Tongue (tissue), 2 donors: ENCODE results near the gene GPR150. TPM values are rescaled to one million over a fixed set of nuclear protein-coding genes. Genes with fewer than 3 reads are reported as not detected.

Source experiments
- DNase-seq: peaks from one replicate; pipeline ENCODE4 v3.0.0-alpha.2; 2015
- total RNA-seq: library from RNA; depleted of rRNA; stranded (reverse); fragments of >200 nt; gene quantifications from one replicate; pipeline ENCODE4 v1.2.3, GENCODE V29; 2014

Gene GPR150
- not detected for total RNA-seq

DNA sequence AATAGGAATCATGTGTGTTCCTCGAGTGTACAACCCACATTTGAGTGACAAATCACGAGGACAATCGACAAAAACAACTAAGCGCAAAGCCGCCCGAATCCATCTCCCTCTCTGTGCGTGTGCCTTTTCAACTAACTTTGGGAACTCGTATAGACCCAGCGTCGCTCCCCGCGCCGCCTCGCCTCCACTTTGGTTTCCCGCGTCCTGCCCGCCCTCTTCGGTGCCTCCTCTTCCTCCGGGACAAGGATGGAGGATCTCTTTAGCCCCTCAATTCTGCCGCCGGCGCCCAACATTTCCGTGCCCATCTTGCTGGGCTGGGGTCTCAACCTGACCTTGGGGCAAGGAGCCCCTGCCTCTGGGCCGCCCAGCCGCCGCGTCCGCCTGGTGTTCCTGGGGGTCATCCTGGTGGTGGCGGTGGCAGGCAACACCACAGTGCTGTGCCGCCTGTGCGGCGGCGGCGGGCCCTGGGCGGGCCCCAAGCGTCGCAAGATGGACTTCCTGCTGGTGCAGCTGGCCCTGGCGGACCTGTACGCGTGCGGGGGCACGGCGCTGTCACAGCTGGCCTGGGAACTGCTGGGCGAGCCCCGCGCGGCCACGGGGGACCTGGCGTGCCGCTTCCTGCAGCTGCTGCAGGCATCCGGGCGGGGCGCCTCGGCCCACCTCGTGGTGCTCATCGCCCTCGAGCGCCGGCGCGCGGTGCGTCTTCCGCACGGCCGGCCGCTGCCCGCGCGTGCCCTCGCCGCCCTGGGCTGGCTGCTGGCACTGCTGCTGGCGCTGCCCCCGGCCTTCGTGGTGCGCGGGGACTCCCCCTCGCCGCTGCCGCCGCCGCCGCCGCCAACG lies at the start of gene GPR150:
TSS of gene GPR150 (plus strand) at position 58 of the 840 bp plus-strand sequence. CDS start at position 247, 189 bp downstream.
- DNase-seq = peak; percentile 63

DNA sequence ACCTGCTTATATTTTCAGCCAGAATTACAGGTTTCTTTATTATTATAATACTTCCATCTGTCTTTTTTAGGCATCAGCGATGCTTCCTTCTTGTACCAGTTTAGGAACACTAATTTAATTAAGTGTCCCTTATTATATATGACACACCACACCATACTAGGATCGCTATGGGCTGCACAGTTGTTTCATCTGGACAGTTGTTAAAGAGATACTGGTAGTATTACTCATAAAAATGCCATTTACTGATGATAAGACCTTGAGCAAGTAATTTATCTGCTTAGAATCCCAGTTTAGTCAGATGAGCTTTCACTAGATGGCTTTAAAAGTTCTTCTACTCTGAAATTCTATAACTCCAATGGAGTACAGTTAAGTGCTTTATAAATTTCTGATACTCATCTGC lies 47.9 kb upstream of the GPR150 start:
- no peak for DNase-seq

DNA sequence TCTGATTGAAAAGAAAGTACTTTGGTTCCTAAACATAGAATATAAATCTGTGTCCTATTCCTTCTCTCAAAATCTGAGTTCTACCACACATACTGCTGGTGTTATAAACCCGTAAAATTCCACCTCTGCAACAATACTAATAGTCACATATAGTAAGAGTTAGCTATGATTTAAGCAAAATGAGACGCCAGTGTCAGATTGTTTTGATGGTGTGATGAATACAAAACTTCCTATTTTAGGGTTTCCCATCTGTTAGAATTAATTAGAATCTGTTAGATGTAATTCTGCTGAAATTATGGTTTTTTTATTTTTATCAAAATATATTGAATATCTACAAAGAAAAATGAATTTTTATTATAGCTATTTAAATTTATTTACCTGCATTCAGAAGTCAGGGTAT lies 38.3 kb upstream of the GPR150 start:
- DNase-seq = no peak

DNA sequence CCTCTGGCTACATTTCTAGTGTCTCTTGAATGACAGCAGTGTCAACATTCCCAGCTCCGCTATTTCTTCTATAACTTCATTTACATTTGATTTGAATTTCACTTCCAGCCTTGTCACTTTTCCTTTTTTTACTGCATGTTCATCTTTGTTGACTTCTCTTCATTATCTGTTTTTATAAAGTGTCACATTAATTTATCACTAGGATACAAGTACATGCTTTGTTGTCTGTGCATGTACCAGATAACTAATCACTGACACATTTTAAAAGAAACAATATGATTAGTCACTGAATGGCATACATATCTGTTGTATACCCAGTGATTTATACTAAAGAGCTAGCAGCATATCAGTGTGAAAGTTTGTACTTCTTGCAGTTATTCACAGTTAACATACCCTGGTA lies 35.9 kb upstream of the GPR150 start:
- DNase-seq = no peak

DNA sequence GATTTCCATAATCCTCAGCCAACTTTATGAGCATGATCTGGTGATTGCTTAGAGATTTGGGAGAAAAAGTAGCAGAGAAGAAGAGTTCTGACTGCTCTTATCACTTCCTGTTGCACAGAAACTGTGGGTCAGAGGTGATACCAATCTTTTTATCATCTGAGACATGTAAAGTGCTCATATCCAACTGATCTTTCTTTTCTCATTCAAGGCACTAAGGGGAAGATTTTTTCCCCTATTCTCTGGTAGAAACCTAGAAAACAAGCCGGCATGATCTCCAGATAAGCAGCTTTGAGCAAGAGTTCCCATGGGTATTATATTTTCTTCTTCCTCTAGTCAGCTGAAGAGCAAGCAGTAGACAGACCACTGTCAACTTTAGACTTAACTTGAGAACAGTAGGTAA lies 29.0 kb upstream of the GPR150 start:
- no peak for DNase-seq

DNA sequence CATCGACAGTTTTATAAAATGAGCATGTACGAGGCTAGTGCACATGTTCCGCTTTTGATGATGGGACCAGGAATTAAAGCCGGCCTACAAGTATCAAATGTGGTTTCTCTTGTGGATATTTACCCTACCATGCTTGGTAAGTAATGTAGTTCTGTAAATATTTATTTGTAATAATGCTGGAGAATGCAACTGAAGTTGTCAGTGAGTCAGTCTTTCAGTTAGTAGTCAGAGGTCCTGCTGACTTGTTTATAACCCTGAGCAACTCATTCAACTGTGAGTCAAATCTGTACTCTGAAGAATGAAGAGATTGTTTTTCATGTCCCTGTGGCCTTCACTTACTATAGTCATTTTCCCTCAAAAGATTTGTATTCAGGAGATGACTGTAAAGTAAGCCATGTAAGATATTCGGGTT lies 28.4 kb upstream of the GPR150 start:
- DNase-seq = no peak

DNA sequence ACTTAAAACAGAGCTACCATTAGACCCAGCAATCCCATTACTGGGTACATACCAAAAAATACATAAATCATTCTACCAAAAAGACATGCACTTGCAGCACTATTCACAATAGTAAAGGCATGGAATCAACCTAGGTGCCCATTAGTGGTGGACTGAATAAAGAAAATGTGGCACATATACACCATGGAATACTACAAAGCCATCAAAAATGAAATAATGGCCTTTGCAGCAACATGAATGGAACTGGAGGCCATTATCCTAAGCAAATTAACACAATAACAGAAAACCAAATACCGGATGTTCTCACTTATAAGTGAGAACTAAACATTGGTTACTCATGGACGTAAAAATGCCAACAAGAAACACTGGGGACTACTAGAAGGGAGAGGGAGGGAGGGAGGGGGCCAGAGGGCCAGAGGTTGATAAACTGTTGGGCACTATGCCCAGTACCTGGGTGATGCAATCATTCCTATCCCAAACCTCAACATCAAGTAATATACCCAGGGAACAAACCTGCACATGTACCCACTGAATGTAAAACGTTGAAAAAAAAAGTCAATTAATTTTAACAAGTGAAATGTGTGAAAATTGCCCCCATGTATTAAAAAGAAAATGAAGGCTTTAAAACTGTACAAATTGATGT lies 24.5 kb upstream of the GPR150 start:
- DNase-seq = no peak

DNA sequence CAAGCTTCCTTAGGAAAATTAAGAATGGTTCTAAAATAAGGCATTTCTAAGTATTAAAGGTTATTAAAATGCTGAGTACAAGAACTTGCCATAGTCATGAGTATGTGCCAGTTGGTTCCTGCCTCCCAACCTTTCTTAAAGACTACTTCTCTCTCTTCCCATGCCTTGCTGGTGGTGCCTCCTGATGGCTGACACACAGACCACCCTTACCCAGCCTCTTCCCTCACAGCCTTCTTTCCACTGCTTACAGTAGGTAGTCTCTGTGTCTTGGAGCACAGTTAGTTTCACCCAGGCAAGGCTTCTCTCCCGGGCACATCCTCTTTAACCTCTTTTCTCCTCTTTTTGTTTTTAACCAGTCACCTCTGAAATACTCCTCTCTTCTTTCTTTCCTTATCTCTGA lies 20.6 kb upstream of the GPR150 start:
- no peak for DNase-seq

DNA sequence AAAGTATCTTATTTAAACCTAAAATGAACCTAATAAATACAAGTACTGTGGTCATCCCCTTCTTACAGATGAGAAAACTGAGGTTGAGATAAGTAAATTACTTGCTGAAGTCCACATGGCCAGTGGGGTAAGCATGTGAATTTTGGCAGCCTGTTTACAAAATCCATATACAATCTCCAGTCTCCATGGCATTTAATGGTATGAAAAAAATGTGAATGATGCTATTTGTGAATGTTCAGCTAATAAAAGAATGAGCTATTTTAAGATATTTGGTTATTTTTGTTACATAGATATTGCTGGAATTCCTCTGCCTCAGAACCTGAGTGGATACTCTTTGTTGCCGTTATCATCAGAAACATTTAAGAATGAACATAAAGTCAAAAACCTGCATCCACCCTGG lies 19.3 kb upstream of the GPR150 start:
- no peak for DNase-seq

DNA sequence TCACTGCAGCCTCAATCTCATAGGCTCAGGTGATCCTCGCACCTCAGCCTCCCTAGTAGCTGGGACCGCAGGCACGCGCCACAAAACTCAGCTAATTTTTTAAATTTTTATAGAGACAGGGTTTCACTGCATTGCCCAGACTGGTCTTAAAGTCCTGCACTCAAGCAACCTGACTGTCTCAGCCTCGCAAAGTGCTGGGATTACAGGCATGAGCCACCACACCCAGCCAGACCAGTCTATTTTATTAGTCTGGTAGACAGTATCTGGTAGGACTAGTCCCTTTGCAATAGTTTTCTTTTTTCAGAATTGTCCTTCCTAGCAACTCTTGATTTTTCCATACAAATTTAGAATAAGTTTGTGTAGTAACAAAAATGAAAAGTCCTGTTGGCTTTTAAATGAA lies 14.1 kb upstream of the GPR150 start:
- DNase-seq = no peak

DNA sequence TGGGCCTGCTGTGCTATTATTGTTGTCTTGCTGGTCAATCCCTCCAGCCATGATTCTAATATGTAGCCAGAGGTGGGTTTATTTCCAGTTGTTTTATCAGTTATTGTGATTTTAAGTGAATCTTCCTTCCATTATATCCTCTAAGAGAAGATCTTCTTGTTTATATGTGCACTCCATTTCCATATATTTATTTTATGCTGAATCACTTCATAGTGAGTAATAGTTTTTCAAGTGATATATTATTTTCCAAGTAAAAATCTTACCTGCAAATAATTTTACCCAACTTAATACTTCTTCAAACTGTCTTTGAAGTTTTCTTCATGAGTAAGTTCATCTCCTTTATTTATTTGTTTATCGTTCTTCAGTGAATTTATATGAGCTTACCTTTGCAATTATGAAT lies 13.5 kb upstream of the GPR150 start:
- DNase-seq = no peak

DNA sequence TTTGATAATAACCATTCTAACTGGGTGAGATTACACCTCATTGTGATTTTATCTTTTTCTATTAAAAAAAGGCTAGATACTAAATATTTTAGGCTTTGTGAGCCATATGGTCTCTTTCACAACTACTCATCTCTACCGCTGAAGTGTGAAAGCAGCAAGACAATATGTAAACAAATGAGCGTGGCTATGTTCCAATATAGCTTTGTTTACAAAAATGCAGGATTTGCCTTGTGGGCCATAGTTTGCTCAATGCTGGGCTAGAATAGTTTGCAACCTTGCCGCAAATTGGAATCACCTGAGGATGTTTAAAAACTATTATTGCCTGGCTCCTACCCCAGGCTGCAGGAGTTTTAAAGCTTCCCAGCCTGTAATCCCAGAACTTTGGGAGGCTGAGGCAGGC lies 10.2 kb upstream of the GPR150 start:
- no peak for DNase-seq

DNA sequence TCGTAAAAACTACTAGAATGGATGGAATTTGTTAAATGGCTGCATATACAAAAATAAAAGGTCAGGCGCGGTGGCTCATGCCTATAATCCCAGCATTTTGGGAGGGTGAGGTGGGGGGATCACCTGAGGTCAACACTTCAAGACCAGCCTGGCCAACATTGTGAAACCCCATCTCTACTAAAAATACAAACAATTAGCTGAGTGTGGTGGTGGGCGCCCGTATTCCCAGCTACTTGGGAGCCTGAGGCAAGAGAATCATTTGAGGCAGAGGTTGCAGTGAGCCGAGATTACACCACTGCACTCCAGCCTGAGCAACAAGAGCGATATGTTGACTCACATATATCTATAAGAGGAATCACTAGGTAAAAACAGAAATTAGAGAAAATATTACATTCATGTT lies 9.3 kb upstream of the GPR150 start:
- DNase-seq = no peak

DNA sequence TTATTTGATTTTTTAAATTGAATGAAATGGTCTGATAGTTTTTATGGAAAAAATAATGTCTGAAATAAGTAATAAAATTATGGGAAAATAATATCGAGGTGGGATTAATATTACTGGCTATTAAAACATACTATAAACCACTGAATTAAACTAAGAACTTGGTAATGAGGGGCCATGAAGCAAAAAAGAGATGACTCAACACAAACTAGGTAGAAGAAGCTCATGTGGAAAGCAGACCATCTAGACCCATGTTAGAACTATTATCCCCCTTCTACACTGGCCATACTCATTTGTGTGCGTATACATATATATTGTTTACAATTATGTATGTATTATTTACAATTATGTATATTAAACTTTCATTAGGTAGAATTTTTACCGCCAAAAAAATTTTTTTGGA lies 8.5 kb upstream of the GPR150 start:
- DNase-seq = no peak

DNA sequence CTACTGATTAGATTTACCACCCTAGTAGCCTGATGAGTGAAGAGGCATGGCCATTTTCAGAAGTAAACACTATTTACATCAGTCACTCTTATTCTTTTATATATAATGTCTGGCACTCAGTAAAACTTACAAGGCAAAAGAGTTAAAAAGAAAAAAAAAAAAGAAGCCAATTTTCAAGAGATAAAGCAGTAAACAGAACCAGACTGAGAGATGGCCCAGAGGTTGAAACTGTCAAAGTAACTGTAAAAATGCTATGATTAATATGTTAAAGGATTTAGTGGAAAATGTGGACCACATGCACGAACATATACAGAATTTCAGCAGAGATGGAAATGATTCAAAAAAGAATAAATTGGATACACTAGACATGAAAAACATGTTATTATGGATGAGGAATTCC lies 6.4 kb upstream of the GPR150 start:
- no peak for DNase-seq

DNA sequence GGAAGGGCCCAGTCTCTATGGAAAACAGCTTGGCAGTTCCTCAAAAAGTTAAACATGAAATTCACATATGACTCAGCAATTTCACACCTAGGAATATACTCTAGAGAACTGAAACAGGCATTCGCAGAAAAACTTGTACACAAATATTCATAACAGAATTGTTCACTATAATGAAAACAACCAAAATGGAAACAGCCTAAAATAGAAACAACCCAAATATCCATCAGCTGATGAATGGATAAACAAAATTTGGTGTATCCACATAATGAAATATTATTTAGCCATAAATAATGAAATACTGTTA lies 4.8 kb upstream of the GPR150 start:
- no peak for DNase-seq

DNA sequence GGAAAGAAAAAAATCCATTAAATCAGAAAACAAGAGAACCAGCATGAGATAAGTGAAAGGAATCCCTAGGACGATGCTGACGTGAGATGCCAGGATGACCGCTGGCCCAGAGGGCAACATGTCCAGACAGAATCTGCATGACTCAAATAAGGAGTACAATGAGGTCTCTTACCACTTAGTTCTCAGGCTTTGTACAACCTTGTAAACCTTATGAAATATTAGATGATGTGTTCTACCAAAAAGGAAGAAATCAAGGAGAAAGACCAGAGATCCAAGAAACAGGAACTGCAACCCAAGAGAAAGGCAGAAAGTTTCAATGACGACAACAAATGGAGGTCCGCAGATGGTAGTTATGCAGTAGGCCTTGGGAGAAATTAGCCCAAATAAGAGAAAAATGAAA lies 2.8 kb upstream of the GPR150 start:
- no peak for DNase-seq

DNA sequence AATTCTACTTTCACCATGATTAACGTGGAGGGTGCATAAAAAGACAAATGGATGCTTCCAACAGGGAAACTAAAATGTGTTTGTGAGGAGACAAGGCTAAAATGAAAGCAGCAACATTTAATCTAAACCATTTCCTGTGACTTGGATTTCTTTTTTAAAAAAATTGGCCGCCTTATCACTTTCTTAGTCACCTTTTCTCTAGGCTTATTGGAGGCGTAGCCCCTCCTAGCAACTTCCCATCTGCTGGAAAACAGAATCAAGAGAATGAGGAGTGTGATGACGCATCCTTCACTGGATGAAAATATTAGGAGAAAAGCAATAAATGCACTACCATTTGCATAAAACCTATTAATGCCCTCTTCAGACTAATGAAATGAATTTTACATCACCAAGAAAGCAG lies 791 bp upstream of the GPR150 start:
- no peak for DNase-seq

DNA sequence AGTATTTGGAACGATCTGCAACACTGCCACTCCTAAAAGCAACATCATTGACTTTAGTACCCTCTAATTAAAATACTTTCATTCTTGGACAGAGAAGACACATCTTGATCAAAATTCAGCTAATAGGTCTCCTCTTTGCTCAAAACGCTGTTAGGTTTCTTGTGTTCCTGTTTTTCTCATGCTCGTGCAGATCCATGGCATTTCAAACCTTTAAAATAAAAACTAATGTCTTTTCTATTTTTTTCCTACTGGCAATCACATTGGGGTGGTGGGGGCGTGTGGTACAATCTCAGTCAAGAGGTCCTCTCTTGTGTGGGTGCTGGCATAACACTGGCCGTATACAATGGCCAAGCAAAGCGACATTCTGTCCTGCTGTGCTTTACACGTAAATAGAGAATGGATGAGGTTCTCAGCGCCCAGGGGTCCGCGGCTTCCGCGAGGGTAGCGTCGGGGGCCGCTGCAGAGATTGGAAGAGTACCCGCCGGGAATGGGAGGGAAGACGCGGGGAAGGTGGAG lies 315 bp upstream of the GPR150 start:
- no peak for DNase-seq

DNA sequence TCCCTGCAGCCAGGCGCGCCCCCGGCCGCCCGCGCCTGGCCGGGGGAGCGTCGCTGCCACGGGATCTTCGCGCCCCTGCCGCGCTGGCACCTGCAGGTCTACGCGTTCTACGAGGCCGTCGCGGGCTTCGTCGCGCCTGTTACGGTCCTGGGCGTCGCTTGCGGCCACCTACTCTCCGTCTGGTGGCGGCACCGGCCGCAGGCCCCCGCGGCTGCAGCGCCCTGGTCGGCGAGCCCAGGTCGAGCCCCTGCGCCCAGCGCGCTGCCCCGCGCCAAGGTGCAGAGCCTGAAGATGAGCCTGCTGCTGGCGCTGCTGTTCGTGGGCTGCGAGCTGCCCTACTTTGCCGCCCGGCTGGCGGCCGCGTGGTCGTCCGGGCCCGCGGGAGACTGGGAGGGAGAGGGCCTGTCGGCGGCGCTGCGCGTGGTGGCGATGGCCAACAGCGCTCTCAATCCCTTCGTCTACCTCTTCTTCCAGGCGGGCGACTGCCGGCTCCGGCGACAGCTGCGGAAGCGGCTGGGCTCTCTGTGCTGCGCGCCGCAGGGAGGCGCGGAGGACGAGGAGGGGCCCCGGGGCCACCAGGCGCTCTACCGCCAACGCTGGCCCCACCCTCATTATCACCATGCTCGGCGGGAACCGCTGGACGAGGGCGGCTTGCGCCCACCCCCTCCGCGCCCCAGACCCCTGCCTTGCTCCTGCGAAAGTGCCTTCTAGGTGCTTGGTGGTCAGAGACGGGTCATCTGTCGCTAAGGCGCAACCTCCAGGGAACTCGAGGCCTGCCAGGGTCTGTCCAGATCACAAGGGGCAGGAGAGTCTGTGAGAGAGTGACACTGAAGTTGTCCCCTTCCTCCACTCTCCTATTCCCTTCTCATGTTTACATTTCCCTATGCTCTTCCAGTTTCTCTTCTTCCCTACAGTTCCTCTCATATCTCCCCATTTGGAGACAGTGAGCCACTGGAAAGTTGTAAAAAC lies 1.3 kb downstream of the GPR150 start:
- peak; percentile 49 for DNase-seq

DNA sequence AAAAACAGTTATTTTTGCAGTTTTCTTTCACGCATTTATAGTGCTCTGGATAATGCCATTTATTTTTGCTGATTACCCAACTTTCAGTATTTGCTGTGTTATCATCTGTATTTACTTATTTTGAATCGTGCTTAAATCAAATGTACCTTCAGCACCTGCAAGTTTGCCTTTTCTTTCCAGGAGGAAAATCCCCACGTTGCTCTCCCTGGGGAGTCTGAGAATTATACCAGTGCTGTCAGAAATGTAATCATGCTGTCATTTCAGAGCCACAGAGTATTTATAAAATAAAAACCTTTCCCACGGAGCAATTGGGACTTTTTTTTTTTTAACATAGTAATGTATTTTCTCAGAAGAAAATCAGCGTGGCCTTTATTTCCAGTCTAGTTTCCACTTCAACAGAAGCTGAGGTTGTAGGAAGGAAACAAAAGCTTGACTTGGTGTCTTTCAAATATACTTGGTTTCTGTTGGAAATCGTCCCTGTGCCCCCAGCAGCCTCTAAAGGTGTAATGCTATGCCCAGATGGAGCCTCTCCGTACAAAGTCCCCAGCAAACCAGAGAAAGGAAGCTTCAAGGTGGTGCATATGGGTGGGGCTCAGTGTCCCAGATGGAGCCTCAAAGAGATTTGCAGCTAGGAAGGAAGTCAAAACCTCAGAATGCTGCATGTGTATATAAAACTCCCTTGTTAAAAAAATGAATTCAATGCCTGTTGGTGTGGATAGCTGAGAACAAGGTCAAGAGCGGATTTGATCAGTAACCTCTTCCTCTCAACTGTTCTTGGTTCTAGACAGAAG lies 2.1 kb downstream of the GPR150 start:
- DNase-seq = peak; percentile 22

DNA sequence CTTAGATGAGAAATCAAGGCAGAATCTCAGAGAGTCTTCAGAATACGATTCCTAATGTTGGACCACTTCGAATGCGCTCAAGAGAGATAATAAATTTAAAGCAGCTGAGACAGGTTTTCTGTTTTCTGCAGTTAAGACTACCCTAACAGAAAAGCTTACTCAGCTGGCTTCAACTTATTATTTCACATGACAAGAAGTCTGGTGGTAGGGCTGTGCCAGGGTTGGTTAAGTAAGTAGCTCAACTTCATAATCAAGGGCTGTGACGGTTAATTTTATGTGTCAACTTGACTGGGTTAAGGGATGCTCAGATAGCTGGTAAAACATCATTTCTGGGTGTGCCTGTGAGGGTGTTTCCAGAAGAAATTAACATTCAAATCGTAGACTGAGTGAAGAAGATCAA lies 3.8 kb downstream of the GPR150 start:
- DNase-seq = no peak
